Memory B cell (primary cell): ENCODE measurements around the gene LRP2.
"Not testable (repeated sequence)": the region's sequence is repeated elsewhere in the genome, so short reads cannot be mapped to it uniquely, and the experiment has no call there.

Source experiments
- ATAC-seq: fragments of 150-1000 bp; cut with Tn5 transposase; 2 replicates; pipeline ENCODE4 v1.10.0; 2021; ENCODE audit warnings: low read depth, mild to moderate bottlenecking, moderate library complexity
- DNase-seq, 2 donors: peaks; one replicate each; pipeline ENCODE4 v3.0.0; 2022; ENCODE audit warnings: low spot score in 2 of 2
- H3K27ac Mint-ChIP-seq: one replicate; pipeline ENCODE4 v1.8.0; 2022; ENCODE audit warnings: mild to moderate bottlenecking, moderate library complexity, mixed read lengths
- H3K27me3 Mint-ChIP-seq: one replicate; pipeline ENCODE4 v1.8.0; 2022; ENCODE audit warnings: mixed read lengths
- H3K36me3 Mint-ChIP-seq: one replicate; pipeline ENCODE4 v1.8.0; 2022; ENCODE audit warnings: mild to moderate bottlenecking, mixed read lengths
- H3K4me1 Mint-ChIP-seq: one replicate; pipeline ENCODE4 v1.8.0; 2022; ENCODE audit warnings: mixed read lengths
- H3K4me3 Mint-ChIP-seq: one replicate; pipeline ENCODE4 v1.8.0; 2022; ENCODE audit warnings: mild to moderate bottlenecking, moderate library complexity, mixed read lengths
- H3K9me3 Mint-ChIP-seq: one replicate; pipeline ENCODE4 v1.8.0; 2022; ENCODE audit warnings: mixed read lengths

The LRP2 gene

GRCh38 chr2:169301596-169302335 is 60.6 kb downstream of the LRP2 start:
- no peak overlapping the region for H3K4me3 Mint-ChIP-seq
- DNase-seq, result no peak
- H3K4me1 Mint-ChIP-seq, result no peaks in the 10 kb centered on the region
- H3K27ac Mint-ChIP-seq, result no peak overlapping the region
- no peak for ATAC-seq
- peaks cover 1% of the 10 kb centered on the region for H3K27me3 Mint-ChIP-seq
- H3K9me3 Mint-ChIP-seq, result peaks cover 1% of the 10 kb centered on the region
- no peaks in the 10 kb centered on the region for H3K36me3 Mint-ChIP-seq

GRCh38 chr2:169300636-169301530 is 61.5 kb downstream of the LRP2 start:
- DNase-seq (no peak), ATAC-seq (no peak)
- Mint-ChIP-seq H3K9me3 (peaks cover 1% of the 10 kb centered on the region), H3K36me3 (no peaks in the 10 kb centered on the region), H3K4me1 (no peaks in the 10 kb centered on the region), H3K27ac (no peak overlapping the region), H3K4me3 (no peak overlapping the region), H3K27me3 (peaks cover 1% of the 10 kb centered on the region)

GRCh38 chr2:169298007-169298406 is 64.3 kb downstream of the LRP2 start:
- H3K9me3 Mint-ChIP-seq, result no peaks in the 10 kb centered on the region
- peaks cover 1% of the 10 kb centered on the region for H3K27me3 Mint-ChIP-seq
- H3K27ac Mint-ChIP-seq, result no peak overlapping the region
- no peak overlapping the region for H3K4me3 Mint-ChIP-seq
- H3K4me1 Mint-ChIP-seq, result no peaks in the 10 kb centered on the region
- ATAC-seq (no peak), DNase-seq (no peak)
- H3K36me3 Mint-ChIP-seq, result no peaks in the 10 kb centered on the region

GRCh38 chr2:169294001-169294675 is 68.2 kb downstream of the LRP2 start:
- no peaks in the 10 kb centered on the region for H3K9me3 Mint-ChIP-seq
- H3K27me3 Mint-ChIP-seq, result peaks cover 2% of the 10 kb centered on the region
- no peak overlapping the region for H3K27ac Mint-ChIP-seq
- DNase-seq (no peak), ATAC-seq (no peak)
- no peaks in the 10 kb centered on the region for H3K36me3 Mint-ChIP-seq
- no peaks in the 10 kb centered on the region for H3K4me1 Mint-ChIP-seq
- no peak overlapping the region for H3K4me3 Mint-ChIP-seq

GRCh38 chr2:169291517-169291916 is 70.8 kb downstream of the LRP2 start:
- Mint-ChIP-seq H3K9me3 (no peaks in the 10 kb centered on the region), H3K4me3 (no peak overlapping the region), H3K27me3 (peaks cover 2% of the 10 kb centered on the region), H3K36me3 (no peaks in the 10 kb centered on the region), H3K27ac (no peak overlapping the region), H3K4me1 (no peaks in the 10 kb centered on the region)
- no peak for DNase-seq
- ATAC-seq, result no peak

- Mint-ChIP-seq H3K27ac (no peak overlapping the region), H3K36me3 (no peaks in the 10 kb centered on the region), H3K4me1 (no peaks in the 10 kb centered on the region), H3K4me3 (no peak overlapping the region), H3K27me3 (peaks cover 2% of the 10 kb centered on the region), H3K9me3 (no peaks in the 10 kb centered on the region)
- DNase-seq (no peak), ATAC-seq (no peak)
These were observed 71.9 kb downstream of the LRP2 start for GRCh38 chr2:169290433-169290832.

GRCh38 chr2:169287666-169288065 is 74.7 kb downstream of the LRP2 start:
- H3K27me3 Mint-ChIP-seq, result peaks cover 2% of the 10 kb centered on the region
- H3K4me3 Mint-ChIP-seq, result no peak overlapping the region
- no peaks in the 10 kb centered on the region for H3K36me3 Mint-ChIP-seq
- DNase-seq, result no peak
- H3K4me1 Mint-ChIP-seq, result no peaks in the 10 kb centered on the region
- H3K27ac Mint-ChIP-seq, result no peak overlapping the region
- no peaks in the 10 kb centered on the region for H3K9me3 Mint-ChIP-seq
- ATAC-seq, result no peak

GRCh38 chr2:169286624-169287231 is 75.6 kb downstream of the LRP2 start:
- H3K36me3 Mint-ChIP-seq, result no peaks in the 10 kb centered on the region
- no peaks in the 10 kb centered on the region for H3K4me1 Mint-ChIP-seq
- H3K27ac Mint-ChIP-seq, result no peak overlapping the region
- ATAC-seq, result no peak
- no peak for DNase-seq
- H3K9me3 Mint-ChIP-seq, result no peaks in the 10 kb centered on the region
- H3K27me3 Mint-ChIP-seq, result no peaks in the 10 kb centered on the region
- H3K4me3 Mint-ChIP-seq, result no peak overlapping the region

- Mint-ChIP-seq H3K9me3 (no peaks in the 10 kb centered on the region), H3K4me3 (no peak overlapping the region), H3K4me1 (no peaks in the 10 kb centered on the region), H3K36me3 (no peaks in the 10 kb centered on the region), H3K27ac (no peak overlapping the region), H3K27me3 (no peaks in the 10 kb centered on the region)
- no peak for DNase-seq
- ATAC-seq, result no peak
These were observed 76.7 kb downstream of the LRP2 start for GRCh38 chr2:169285531-169286235.

- Mint-ChIP-seq H3K9me3 (no peaks in the 10 kb centered on the region), H3K4me1 (no peaks in the 10 kb centered on the region)
These were observed 81.8 kb downstream of the LRP2 start for GRCh38 chr2:169280502-169280901.

GRCh38 chr2:169275696-169276444 is 86.5 kb downstream of the LRP2 start:
- Mint-ChIP-seq H3K9me3 (no peaks in the 10 kb centered on the region), H3K27ac (no peak overlapping the region), H3K4me3 (no peak overlapping the region), H3K4me1 (no peaks in the 10 kb centered on the region), H3K27me3 (no peaks in the 10 kb centered on the region), H3K36me3 (no peaks in the 10 kb centered on the region)
- ATAC-seq (no peak), DNase-seq (no peak)

More at GRCh38 chr2:169280502-169280901, 81.8 kb downstream of the LRP2 start:
- no peaks in the 10 kb centered on the region for H3K36me3 Mint-ChIP-seq
- ATAC-seq (no peak), DNase-seq (no peak)
- H3K27me3 Mint-ChIP-seq, result no peaks in the 10 kb centered on the region
- H3K27ac Mint-ChIP-seq, result no peak overlapping the region
- H3K4me3 Mint-ChIP-seq, result no peak overlapping the region

GRCh38 chr2:169272010-169272409 is 90.3 kb downstream of the LRP2 start:
- no peak overlapping the region for H3K4me3 Mint-ChIP-seq
- no peaks in the 10 kb centered on the region for H3K4me1 Mint-ChIP-seq
- H3K9me3 Mint-ChIP-seq, result peaks cover 4% of the 10 kb centered on the region
- no peaks in the 10 kb centered on the region for H3K27me3 Mint-ChIP-seq
- ATAC-seq (no peak), DNase-seq (no peak)
- H3K36me3 Mint-ChIP-seq, result no peaks in the 10 kb centered on the region
- no peak overlapping the region for H3K27ac Mint-ChIP-seq

GRCh38 chr2:169270574-169270973 is 91.8 kb downstream of the LRP2 start:
- DNase-seq, H3K27ac Mint-ChIP-seq, H3K9me3 Mint-ChIP-seq, H3K36me3 Mint-ChIP-seq, H3K4me3 Mint-ChIP-seq, H3K4me1 Mint-ChIP-seq, ATAC-seq, H3K27me3 Mint-ChIP-seq: not testable (repeated sequence)
